GM19468 (cell line): ENCODE results near the gene TMPRSS5.

Experiments
- ATAC-seq: cut with Tn5 transposase; IDR thresholded peaks from one replicate; pipeline ENCODE4 v1.9.1; 2021; ENCODE audit warnings: mild to moderate bottlenecking, moderate library complexity, moderate number of reproducible peaks; ENCODE audit not compliant: unreplicated experiment; ENCODE audit errors: extremely low read depth

Gene TMPRSS5

GRCh38 chr11:113637636-113638035 lies 68.5 kb downstream of the TMPRSS5 start:
- no peak for ATAC-seq
